K562 (cell line): ENCODE measurements around the gene SLC1A5. TPM values are rescaled to one million over a fixed set of nuclear protein-coding genes. Genes with fewer than 3 reads are reported as not detected.

Experiments used
- BRD4 ChIP-seq: fragments of 200-600 bp; sonication (generic); IDR thresholded peaks from 2 replicates; pipeline ENCODE4 v1.6.1; 2017; ENCODE audit warnings: inconsistent platforms
- CHCHD3 ChIP-seq: fragments of 250-450 bp; sonication (Bioruptor Pico); IDR thresholded peaks from 2 replicates; pipeline ENCODE4 v2.1.2; 2022; ENCODE audit warnings: mild to moderate bottlenecking
- E4F1 ChIP-seq: fragments of 250-450 bp; sonication (Bioruptor Pico); IDR thresholded peaks from 2 replicates; pipeline ENCODE4 v1.5.0; 2021; ENCODE audit warnings: mild to moderate bottlenecking, borderline replicate concordance
- ERF ChIP-seq: fragments of 450-650 bp; formaldehyde crosslinking; IDR thresholded peaks from 2 replicates; pipeline ENCODE4 v1.4.0; 2020; ENCODE audit warnings: mild to moderate bottlenecking, mixed read lengths
- GATAD2A ChIP-seq: fragments of 450-650 bp; IDR thresholded peaks from 2 replicates; pipeline ENCODE4 v1.6.1; 2017
- HMBOX1 ChIP-seq: sonication (generic); IDR thresholded peaks from 2 replicates; pipeline ENCODE4 v1.6.1; 2016
- HSF4 ChIP-seq: fragments of 250-450 bp; sonication (Bioruptor Pico); IDR thresholded peaks from 2 replicates; pipeline ENCODE4 v2.1.2; 2022; ENCODE audit warnings: mild to moderate bottlenecking, moderate library complexity, borderline replicate concordance
- MYC ChIP-seq, 2 experiments: fragments of 250-450 bp in 1 of 2; sonication (Bioruptor Pico) in 1 of 2; IDR thresholded peaks; 2 replicates each; pipeline versions ENCODE4 v1.5.1 to v1.6.1; 2012 to 2021; ENCODE audit warnings: low read depth in 2 of 2, borderline replicate concordance in 1 of 2, improper control_type of control experiment in 1 of 2, low read length in 1 of 2, mild to moderate bottlenecking in 1 of 2, moderate library complexity in 1 of 2
- PRMT5 ChIP-seq: sonication (generic); formaldehyde crosslinking; IDR thresholded peaks from 2 replicates; pipeline ENCODE4 v1.5.0; 2020; ENCODE audit warnings: missing genetic modification reagents
- RCOR1 ChIP-seq, 2 experiments: IDR thresholded peaks; 2 replicates each; pipeline ENCODE4 v1.6.1; 2012; ENCODE audit warnings: low read depth in 2 of 2, low read length in 2 of 2, borderline replicate concordance in 1 of 2, improper control_type of control experiment in 1 of 2
- RNF219 ChIP-seq: fragments of 250-450 bp; sonication (Bioruptor Pico); IDR thresholded peaks from 2 replicates; pipeline ENCODE4 v1.5.0; 2022; ENCODE audit warnings: mild to moderate bottlenecking
- SAFB ChIP-seq: fragments of 200-400 bp; formaldehyde crosslinking; IDR thresholded peaks from 2 replicates; pipeline ENCODE4 v1.6.1; 2017; ENCODE audit warnings: low read depth, low read length, borderline replicate concordance
- SLC30A9 ChIP-seq: fragments of 250-450 bp; sonication (Bioruptor Pico); IDR thresholded peaks from 2 replicates; pipeline ENCODE4 v1.8.0; 2022; ENCODE audit warnings: mild to moderate bottlenecking, moderate library complexity
- SMARCA5 ChIP-seq: fragments of 450-650 bp; IDR thresholded peaks from 2 replicates; pipeline ENCODE4 v1.6.1; 2016
- TAL1 ChIP-seq: fragments of 450-650 bp; IDR thresholded peaks from 2 replicates; pipeline ENCODE4 v1.6.1; 2016; ENCODE audit warnings: mild to moderate bottlenecking
- THAP12 ChIP-seq: fragments of 250-450 bp; sonication (Bioruptor Pico); IDR thresholded peaks from 2 replicates; pipeline ENCODE4 v1.9.0; 2021; ENCODE audit warnings: mild to moderate bottlenecking, inconsistent platforms
- ZBTB17 ChIP-seq: fragments of 450-650 bp; formaldehyde crosslinking; IDR thresholded peaks from 2 replicates; pipeline ENCODE4 v1.4.0; 2020; ENCODE audit warnings: mild to moderate bottlenecking
- ZFX ChIP-seq: sonication (generic); formaldehyde crosslinking; IDR thresholded peaks from 2 replicates; pipeline ENCODE4 v1.8.0; 2022; ENCODE audit warnings: mild to moderate bottlenecking, missing genetic modification reagents, moderate library complexity
- ZKSCAN8 ChIP-seq: fragments of 200-800 bp; sonication (Bioruptor generic); IDR thresholded peaks from 2 replicates; pipeline ENCODE4 v1.6.1; 2016; ENCODE audit warnings: missing genetic modification characterization, missing compliant biosample characterization
- ZNF184 ChIP-seq: sonication (generic); formaldehyde crosslinking; IDR thresholded peaks from 2 replicates; pipeline ENCODE4 v1.5.0; 2020; ENCODE audit warnings: missing genetic modification reagents
- ZNF830 ChIP-seq: fragments of 250-450 bp; sonication (Bioruptor Pico); IDR thresholded peaks from 2 replicates; pipeline ENCODE4 v1.5.0; 2021; ENCODE audit warnings: mild to moderate bottlenecking
- polyA plus RNA-seq, 8 experiments: library from polyadenylated mRNA; depleted of rRNA in 4 of 8; stranded (reverse) in 5 of 8; unstranded in 3 of 8; fragments of >200 nt; fragmentation: Nextera tagmentation in 2 of 8; fragmentation: Illumina TruSeq in 1 of 8; extraction: Ambion mirVana in 2 of 8; extraction: Trizol in 1 of 8; gene quantifications; 2 replicates each; pipeline versions ENCODE4 v1.2.1 to v1.2.3, GENCODE V29; 2011 to 2014; ENCODE audit warnings: inconsistent platforms in 1 of 8, missing spikeins in 1 of 8
- total RNA-seq, 7 experiments: library from RNA; depleted of rRNA in 6 of 7; stranded (reverse); fragments of >200 nt in 6 of 7; fragmentation: Illumina TruSeq in 2 of 7; extraction: Trizol in 2 of 7; gene quantifications; 2 replicates each; pipeline versions ENCODE4 v1.2.1 to v1.2.3, GENCODE V29; 2011 to 2021; ENCODE audit warnings: low replicate concordance in 1 of 7

Gene SLC1A5
- total and polyA plus RNA-seq, 9 of the 15 experiments (the other 6 are each of a cell fraction or from before 2014, with no cell fraction given), result 31.2 to 417 (median 134) TPM

- TF ChIP-seq E4F1 (CRISPR knock-in tag), result no peak
- peak; percentile 27; the same call in 1 of the 2 replicates for TF ChIP-seq ERF
- no peak for TF ChIP-seq SLC30A9 (CRISPR knock-in tag)
- TF ChIP-seq CHCHD3 (CRISPR knock-in tag), result no peak
- peak; percentile 67; the same call in 1 of the 2 replicates for TF ChIP-seq BRD4
- TF ChIP-seq ZNF830, result no peak
- 0 out of 2 replicates have a peak, but pooled peaks have one; percentile 63 for TF ChIP-seq HSF4
- peak in 1 of 2 experiments; percentile 62; a peak in 1 of 4 replicates for TF ChIP-seq RCOR1 (IDR thresholded peaks at IDR 0.05; ENCODE audit: borderline replicate concordance in 1 of 2, low read depth in 2 of 2, low read length in 2 of 2)
- no peak; the same call in 1 of the 2 replicates for TF ChIP-seq ZKSCAN8 (CRISPR knock-in tag)
- TF ChIP-seq MYC (IDR thresholded peaks at IDR 0.05; ENCODE audit: low read depth, low read length), result peak; percentile 93
- TF ChIP-seq MYC (CRISPR knock-in tag; IDR thresholded peaks at IDR 0.05; ENCODE audit: borderline replicate concordance, low read depth), result peak; percentile 78; the same call in 1 of the 2 replicates
- 0 out of 2 replicates have a peak, but pooled peaks have one; percentile 26 for TF ChIP-seq GATAD2A
- no peak for TF ChIP-seq ZBTB17 (CRISPR knock-in tag)
- no peak for TF ChIP-seq PRMT5 (CRISPR knock-in tag)
- no peak for TF ChIP-seq SMARCA5
- no peak for TF ChIP-seq THAP12 (CRISPR knock-in tag)
- TF ChIP-seq RNF219, result no peak
- TF ChIP-seq SAFB, result no peak
- TF ChIP-seq HMBOX1, result no peak
- TF ChIP-seq TAL1, result peak; percentile 76
- peak; percentile 61 for TF ChIP-seq ZFX (CRISPR knock-in tag)
- TF ChIP-seq ZNF184, result no peak
These were observed 2.0 kb downstream of the SLC1A5 start (continued) for GRCh38 chr19:46786236-46787039.
